Measurements from ENCODE around the gene ITPKB. TPM values are rescaled to one million over a fixed set of nuclear protein-coding genes. Genes with fewer than 3 reads are reported as not detected.
A peak's percentile ranks its signal among the peaks of the same experiment; 100 is the strongest.

Gene ITPKB
- total RNA-seq, 2 donors from 2014 or later = 26.9 to 28.4 TPM

GRCh38 chr1:226704169-226704937 lies 34.7 kb downstream of the ITPKB start:
- ATAC-seq (ENCODE audit: insufficient number of reproducible peaks, low FRiP score, low read depth) = no peak
- no peaks in the 10 kb centered on the region for H3K27me3 ChIP-seq (replicated peaks; ENCODE audit: insufficient read depth)
- TF ChIP-seq, protein P1, sequence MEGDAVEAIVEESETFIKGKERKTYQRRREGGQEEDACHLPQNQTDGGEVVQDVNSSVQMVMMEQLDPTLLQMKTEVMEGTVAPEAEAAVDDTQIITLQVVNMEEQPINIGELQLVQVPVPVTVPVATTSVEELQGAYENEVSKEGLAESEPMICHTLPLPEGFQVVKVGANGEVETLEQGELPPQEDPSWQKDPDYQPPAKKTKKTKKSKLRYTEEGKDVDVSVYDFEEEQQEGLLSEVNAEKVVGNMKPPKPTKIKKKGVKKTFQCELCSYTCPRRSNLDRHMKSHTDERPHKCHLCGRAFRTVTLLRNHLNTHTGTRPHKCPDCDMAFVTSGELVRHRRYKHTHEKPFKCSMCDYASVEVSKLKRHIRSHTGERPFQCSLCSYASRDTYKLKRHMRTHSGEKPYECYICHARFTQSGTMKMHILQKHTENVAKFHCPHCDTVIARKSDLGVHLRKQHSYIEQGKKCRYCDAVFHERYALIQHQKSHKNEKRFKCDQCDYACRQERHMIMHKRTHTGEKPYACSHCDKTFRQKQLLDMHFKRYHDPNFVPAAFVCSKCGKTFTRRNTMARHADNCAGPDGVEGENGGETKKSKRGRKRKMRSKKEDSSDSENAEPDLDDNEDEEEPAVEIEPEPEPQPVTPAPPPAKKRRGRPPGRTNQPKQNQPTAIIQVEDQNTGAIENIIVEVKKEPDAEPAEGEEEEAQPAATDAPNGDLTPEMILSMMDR (IDR thresholded peaks at IDR 0.05) = no peak
- no peaks in the 10 kb centered on the region for H3K9me3 ChIP-seq
- peaks cover 10 to 36% of the 10 kb centered on the region in 2 donors for H3K4me1 ChIP-seq (ENCODE audit: control insufficient read depth in 1 of 2, low read depth in 2 of 2)
- no peaks in the 10 kb centered on the region for H3K36me3 ChIP-seq
- DNase-seq (ENCODE audit: low spot score) = no peak
- peak overlapping the region; percentile 86 to 96 for H3K27ac ChIP-seq
- H3K4me3 ChIP-seq = peak overlapping the region; percentile 86

GRCh38 chr1:226702957-226703831 lies 35.9 kb downstream of the ITPKB start:
- Histone ChIP-seq H3K36me3 (no peaks in the 10 kb centered on the region), H3K4me3 (peak overlapping the region; percentile 86), H3K9me3 (no peaks in the 10 kb centered on the region), H3K27ac (peak overlapping the region; percentile 86 to 96), H3K4me1 (ENCODE audit: control insufficient read depth in 1 of 2, low read depth in 2 of 2) (peaks cover 10 to 25% of the 10 kb centered on the region in 2 donors), H3K27me3 (replicated peaks; ENCODE audit: insufficient read depth) (no peaks in the 10 kb centered on the region)
- no peak for DNase-seq (ENCODE audit: low spot score)
- TF ChIP-seq, protein P1 (IDR thresholded peaks at IDR 0.05) = no peak
- peak; percentile 79 for ATAC-seq (ENCODE audit: insufficient number of reproducible peaks, low FRiP score, low read depth)

DNA sequence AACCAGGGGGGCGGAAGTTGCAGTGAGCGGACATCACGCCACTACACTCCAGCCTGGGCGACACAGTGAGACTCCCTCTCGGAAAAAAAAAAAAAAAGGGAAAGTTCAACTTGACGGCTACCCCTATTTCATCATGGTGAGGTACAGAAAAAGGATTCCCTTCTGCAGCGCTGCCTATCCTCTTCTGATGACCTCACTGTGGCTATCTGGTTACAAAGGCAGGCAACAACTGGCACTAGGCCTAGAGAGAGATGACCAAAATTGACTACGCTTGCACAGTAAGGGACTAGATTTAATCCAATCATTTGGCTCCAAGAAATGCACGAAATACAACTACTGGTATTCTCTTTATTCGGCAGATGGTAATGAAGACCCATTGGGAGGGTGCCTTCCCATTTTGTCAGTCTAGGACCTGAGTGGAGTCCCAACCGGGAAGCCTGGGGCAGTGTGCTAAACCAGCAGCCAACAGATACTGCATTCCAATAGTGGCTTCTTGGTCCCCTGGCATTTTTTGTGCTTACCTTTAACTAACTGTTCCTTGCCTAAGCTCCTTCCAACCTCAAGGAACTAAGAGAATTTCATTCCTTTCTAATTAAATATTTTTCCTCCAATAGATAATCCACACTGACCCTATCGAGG lies 36.6 kb downstream of the ITPKB start:
- Histone ChIP-seq H3K27ac (peak overlapping the region; percentile 86 to 96), H3K4me3 (peak overlapping the region; percentile 86), H3K36me3 (no peaks in the 10 kb centered on the region), H3K9me3 (no peaks in the 10 kb centered on the region), H3K4me1 (ENCODE audit: control insufficient read depth in 1 of 2, low read depth in 2 of 2) (peaks cover 10 to 27% of the 10 kb centered on the region in 2 donors), H3K27me3 (replicated peaks; ENCODE audit: insufficient read depth) (no peaks in the 10 kb centered on the region)
- no peak for ATAC-seq (ENCODE audit: insufficient number of reproducible peaks, low FRiP score, low read depth)
- DNase-seq (ENCODE audit: low spot score) = no peak
- TF ChIP-seq, protein P1 (IDR thresholded peaks at IDR 0.05) = no peak

- ATAC-seq (ENCODE audit: insufficient number of reproducible peaks, low FRiP score, low read depth) (no peak), DNase-seq (ENCODE audit: low spot score) (no peak)
- H3K4me3 ChIP-seq = no peak overlapping the region
- TF ChIP-seq, protein P1 (IDR thresholded peaks at IDR 0.05) = no peak
- H3K27me3 ChIP-seq (replicated peaks; ENCODE audit: insufficient read depth) = no peaks in the 10 kb centered on the region
- no peaks in the 10 kb centered on the region for H3K9me3 ChIP-seq
- H3K36me3 ChIP-seq = no peaks in the 10 kb centered on the region
- H3K27ac ChIP-seq = no peak overlapping the region
- H3K4me1 ChIP-seq (ENCODE audit: control insufficient read depth in 1 of 2, low read depth in 2 of 2) = peaks cover 13 to 38% of the 10 kb centered on the region in 2 donors
These were observed 38.2 kb downstream of the ITPKB start for GRCh38 chr1:226700861-226701260.

- H3K4me1 ChIP-seq (ENCODE audit: control insufficient read depth in 1 of 2, low read depth in 2 of 2) = peaks cover 16 to 40% of the 10 kb centered on the region in 2 donors
- ATAC-seq (ENCODE audit: insufficient number of reproducible peaks, low FRiP score, low read depth) = no peak
- no peaks in the 10 kb centered on the region for H3K9me3 ChIP-seq
- H3K27ac ChIP-seq = no peak overlapping the region
- H3K36me3 ChIP-seq = no peaks in the 10 kb centered on the region
- no peaks in the 10 kb centered on the region for H3K27me3 ChIP-seq (replicated peaks; ENCODE audit: insufficient read depth)
- no peak for DNase-seq (ENCODE audit: low spot score)
- no peak overlapping the region for H3K4me3 ChIP-seq
- TF ChIP-seq, protein P1 (IDR thresholded peaks at IDR 0.05) = no peak
These were observed 39.9 kb downstream of the ITPKB start for GRCh38 chr1:226699166-226699565.

Data from thoracic aorta (tissue), 2 donors.